ENCODE results near the gene SMYD3.
"Not testable (repeated sequence)": the region's sequence is repeated elsewhere in the genome, so short reads cannot be mapped to it uniquely, and the experiment has no call there.

SMYD3 gene

GRCh38 chr1:245805532-245805931 lies 701.5 kb downstream of the SMYD3 start:
- no peak for DNase-seq (ENCODE audit: low read depth in 2 of 2)

- DNase-seq (ENCODE audit: low read depth in 2 of 2): no peak
These were observed 702.4 kb downstream of the SMYD3 start for GRCh38 chr1:245804696-245805095.

GRCh38 chr1:245803666-245804037 lies 703.4 kb downstream of the SMYD3 start:
- no peak for DNase-seq (ENCODE audit: low read depth in 2 of 2)

- DNase-seq (ENCODE audit: low read depth in 2 of 2): no peak
These were observed 704.0 kb downstream of the SMYD3 start for GRCh38 chr1:245802941-245803665.

- DNase-seq (ENCODE audit: low read depth in 2 of 2): no peak
These were observed 706.0 kb downstream of the SMYD3 start for GRCh38 chr1:245800901-245801605.

- DNase-seq (ENCODE audit: low read depth in 2 of 2): no peak
These were observed 708.7 kb downstream of the SMYD3 start for GRCh38 chr1:245798349-245798711.

- DNase-seq (ENCODE audit: low read depth in 2 of 2): peak in 1 of 2 donors; percentile 1
These were observed 709.3 kb downstream of the SMYD3 start for GRCh38 chr1:245797592-245798348.

- DNase-seq (ENCODE audit: low read depth in 2 of 2): no peak
These were observed 715.4 kb downstream of the SMYD3 start for GRCh38 chr1:245791410-245792312.

- DNase-seq (ENCODE audit: low read depth in 2 of 2): no peak
These were observed 716.6 kb downstream of the SMYD3 start for GRCh38 chr1:245790441-245790840.

GRCh38 chr1:245788886-245789285 lies 718.2 kb downstream of the SMYD3 start:
- DNase-seq (ENCODE audit: low read depth in 2 of 2): no peak

- no peak for DNase-seq (ENCODE audit: low read depth in 2 of 2)
These were observed 718.8 kb downstream of the SMYD3 start for GRCh38 chr1:245788269-245788668.

- DNase-seq (ENCODE audit: low read depth in 2 of 2): no peak
These were observed 720.1 kb downstream of the SMYD3 start for GRCh38 chr1:245786948-245787347.

- no peak for DNase-seq (ENCODE audit: low read depth in 2 of 2)
These were observed 727.0 kb downstream of the SMYD3 start for GRCh38 chr1:245779797-245780755.

- DNase-seq (ENCODE audit: low read depth in 2 of 2): no peak
These were observed 729.3 kb downstream of the SMYD3 start for GRCh38 chr1:245777752-245778151.

- no peak for DNase-seq (ENCODE audit: low read depth in 2 of 2)
These were observed 730.3 kb downstream of the SMYD3 start for GRCh38 chr1:245776694-245777332.

GRCh38 chr1:245776139-245776538 lies 730.9 kb downstream of the SMYD3 start:
- DNase-seq (ENCODE audit: low read depth in 2 of 2): no peak

- not testable (repeated sequence) for DNase-seq (ENCODE audit: low read depth in 2 of 2)
These were observed 732.1 kb downstream of the SMYD3 start for GRCh38 chr1:245774931-245775330.

- DNase-seq (ENCODE audit: low read depth in 2 of 2): no peak
These were observed 732.9 kb downstream of the SMYD3 start for GRCh38 chr1:245774196-245774595.

- no peak for DNase-seq (ENCODE audit: low read depth in 2 of 2)
These were observed 733.7 kb downstream of the SMYD3 start for GRCh38 chr1:245773344-245773743.

GRCh38 chr1:245772739-245773138 lies 734.3 kb downstream of the SMYD3 start:
- no peak for DNase-seq (ENCODE audit: low read depth in 2 of 2)

All from stimulated activated CD4-positive, alpha-beta T cell treated with anti-CD3 and anti-CD28 coated beads, Interleukin-4, amount 100 ng/mL, for 48 hours (primary cell).